K562 (cell line): ENCODE data around the gene ABHD16B. TPM values are rescaled to one million over a fixed set of nuclear protein-coding genes. Genes with fewer than 3 reads are reported as not detected.

ENCODE experiments used
- CTBP1 ChIP-seq: fragments of 450-650 bp; IDR thresholded peaks from 2 replicates; pipeline ENCODE4 v1.6.1; 2016; ENCODE audit warnings: borderline replicate concordance
- GABPB2 ChIP-seq: fragments of 250-450 bp; sonication (Bioruptor Pico); conservative IDR thresholded peaks from 2 replicates; pipeline ENCODE4 v1.5.1; 2021; ENCODE audit warnings: mild to moderate bottlenecking
- HDGF ChIP-seq: fragments of 450-650 bp; IDR thresholded peaks from 2 replicates; pipeline ENCODE4 v1.6.1; 2016
- ILF3 ChIP-seq: fragments of 450-650 bp; IDR thresholded peaks from 2 replicates; pipeline ENCODE4 v1.6.1; 2018; ENCODE audit warnings: antibody characterized with exemption, mild to moderate bottlenecking, moderate library complexity, borderline replicate concordance
- KDM4B ChIP-seq, 2 experiments: fragments of 450-650 bp in 1 of 2; sonication (generic) in 1 of 2; IDR thresholded peaks; 2 replicates each; pipeline ENCODE4 v1.6.1; 2016 to 2017; ENCODE audit warnings: borderline replicate concordance in 2 of 2, antibody characterized with exemption in 1 of 2, low read depth in 1 of 2, mild to moderate bottlenecking in 1 of 2
- OTX1 ChIP-seq: fragments of 450-650 bp; formaldehyde crosslinking; IDR thresholded peaks from 2 replicates; pipeline ENCODE4 v1.4.0; 2022; ENCODE audit warnings: mild to moderate bottlenecking
- PHF20 ChIP-seq: fragments of 450-650 bp; IDR thresholded peaks from 2 replicates; pipeline ENCODE4 v1.6.1; 2018; ENCODE audit not compliant: partially characterized antibody
- RB1 ChIP-seq: fragments of 450-650 bp; IDR thresholded peaks from 2 replicates; pipeline ENCODE4 v1.6.1; 2017; ENCODE audit warnings: low read depth, mild to moderate bottlenecking
- RBFOX2 ChIP-seq: fragments of 200-400 bp; formaldehyde crosslinking; IDR thresholded peaks from 2 replicates; pipeline ENCODE4 v1.6.1; 2017; ENCODE audit warnings: low read depth, mild to moderate bottlenecking, low read length, moderate library complexity
- SP1 ChIP-seq: sonication (generic); formaldehyde crosslinking; IDR thresholded peaks from 2 replicates; pipeline ENCODE4 v1.8.1; 2022; ENCODE audit warnings: mild to moderate bottlenecking, missing genetic modification reagents
- ZFX ChIP-seq: sonication (generic); formaldehyde crosslinking; IDR thresholded peaks from 2 replicates; pipeline ENCODE4 v1.8.0; 2022; ENCODE audit warnings: mild to moderate bottlenecking, missing genetic modification reagents, moderate library complexity
- polyA plus RNA-seq, 8 experiments: library from polyadenylated mRNA; depleted of rRNA in 4 of 8; stranded (reverse) in 5 of 8; unstranded in 3 of 8; fragments of >200 nt; fragmentation: Nextera tagmentation in 2 of 8; fragmentation: Illumina TruSeq in 1 of 8; extraction: Ambion mirVana in 2 of 8; extraction: Trizol in 1 of 8; gene quantifications; 2 replicates each; pipeline versions ENCODE4 v1.2.1 to v1.2.3, GENCODE V29; 2011 to 2014; ENCODE audit warnings: inconsistent platforms in 1 of 8, missing spikeins in 1 of 8
- total RNA-seq, 7 experiments: library from RNA; depleted of rRNA in 6 of 7; stranded (reverse); fragments of >200 nt in 6 of 7; fragmentation: Illumina TruSeq in 2 of 7; extraction: Trizol in 2 of 7; gene quantifications; 2 replicates each; pipeline versions ENCODE4 v1.2.1 to v1.2.3, GENCODE V29; 2011 to 2021; ENCODE audit warnings: low replicate concordance in 1 of 7
- TF ChIP-seq, protein P1 (sequence below), 2 experiments: fragments of 450-650 bp; IDR thresholded peaks; 2 replicates each; pipeline ENCODE4 v1.6.1; 2016
- TF ChIP-seq, protein P2 (sequence below), 2 experiments: fragments of 450-650 bp; conservative IDR thresholded peaks; 2 replicates each; pipeline ENCODE4 v1.6.1; 2017; ENCODE audit warnings: mild to moderate bottlenecking in 2 of 2, moderate library complexity in 2 of 2
- TF ChIP-seq, protein P3 (sequence below): sonication (generic); formaldehyde crosslinking; IDR thresholded peaks from 2 replicates; pipeline ENCODE4 v1.9.0; 2022; ENCODE audit warnings: mild to moderate bottlenecking, missing genetic modification reagents
- TF ChIP-seq, protein P4 (sequence below): fragments of 200-800 bp; sonication (Bioruptor generic); IDR thresholded peaks from 2 replicates; pipeline ENCODE4 v1.6.1; 2017; ENCODE audit warnings: missing genetic modification characterization, missing compliant biosample characterization
- TF ChIP-seq, protein P5 (sequence below): sonication (generic); formaldehyde crosslinking; IDR thresholded peaks from 2 replicates; pipeline ENCODE4 v1.8.0; 2022; ENCODE audit warnings: missing genetic modification reagents, mild to moderate bottlenecking, moderate library complexity, borderline replicate concordance
- TF ChIP-seq, protein P6 (sequence below): sonication (generic); IDR thresholded peaks from 2 replicates; pipeline ENCODE4 v1.6.1; 2016
- TF ChIP-seq, protein P7 (sequence below): fragments of 450-650 bp; formaldehyde crosslinking; IDR thresholded peaks from 2 replicates; pipeline ENCODE4 v1.4.0; 2020; ENCODE audit warnings: mild to moderate bottlenecking, moderate library complexity
- TF ChIP-seq, protein P8 (sequence below): fragments of 250-450 bp; sonication (Bioruptor Pico); IDR thresholded peaks from 2 replicates; pipeline ENCODE4 v1.5.0; 2020; ENCODE audit warnings: mild to moderate bottlenecking

Gene ABHD16B
- total and polyA plus RNA-seq, 9 of the 15 experiments (the other 6 are each of a cell fraction or from before 2014, with no cell fraction given), result not detected

DNA sequence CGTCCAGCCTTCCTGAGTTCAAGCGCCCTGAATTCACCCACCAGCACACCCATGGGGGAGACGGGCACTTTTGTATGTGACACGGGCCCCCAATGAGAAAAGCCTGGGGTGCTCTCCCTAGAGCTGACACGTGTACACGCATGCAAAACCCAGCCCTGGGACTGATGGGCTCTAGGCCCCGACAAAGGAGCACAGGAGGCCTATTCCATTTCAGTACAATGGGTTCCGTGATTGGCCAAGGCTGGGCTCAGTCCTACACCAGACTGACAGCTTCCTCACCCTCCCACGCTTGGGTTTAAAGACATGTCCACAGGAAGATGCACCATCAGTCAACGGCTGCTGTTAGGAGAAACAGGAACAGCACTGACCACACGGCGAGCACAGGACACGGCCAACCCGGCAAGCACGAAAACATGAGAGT is 39.0 kb upstream of the ABHD16B start (continued):
- TF ChIP-seq ZFX (CRISPR knock-in tag) (peak; percentile 21; the same call in 1 of the 2 replicates), GABPB2 (no peak), OTX1 (CRISPR knock-in tag) (no peak), ILF3 (no peak), CTBP1 (peak; percentile 88; the same call in 1 of the 2 replicates), RB1 (no peak), HDGF (no peak), RBFOX2 (peak; percentile 47), KDM4B (IDR thresholded peaks at IDR 0.05; ENCODE audit: borderline replicate concordance in 2 of 2, low read depth in 1 of 2) (no peak), SP1 (CRISPR knock-in tag) (no peak), PHF20 (no peak)
- TF ChIP-seq, protein P1, sequence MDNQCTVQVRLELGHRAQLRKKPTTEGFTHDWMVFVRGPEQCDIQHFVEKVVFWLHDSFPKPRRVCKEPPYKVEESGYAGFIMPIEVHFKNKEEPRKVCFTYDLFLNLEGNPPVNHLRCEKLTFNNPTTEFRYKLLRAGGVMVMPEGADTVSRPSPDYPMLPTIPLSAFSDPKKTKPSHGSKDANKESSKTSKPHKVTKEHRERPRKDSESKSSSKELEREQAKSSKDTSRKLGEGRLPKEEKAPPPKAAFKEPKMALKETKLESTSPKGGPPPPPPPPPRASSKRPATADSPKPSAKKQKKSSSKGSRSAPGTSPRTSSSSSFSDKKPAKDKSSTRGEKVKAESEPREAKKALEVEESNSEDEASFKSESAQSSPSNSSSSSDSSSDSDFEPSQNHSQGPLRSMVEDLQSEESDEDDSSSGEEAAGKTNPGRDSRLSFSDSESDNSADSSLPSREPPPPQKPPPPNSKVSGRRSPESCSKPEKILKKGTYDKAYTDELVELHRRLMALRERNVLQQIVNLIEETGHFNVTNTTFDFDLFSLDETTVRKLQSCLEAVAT (IDR thresholded peaks at IDR 0.05), result no peak
- TF ChIP-seq, protein P2, sequence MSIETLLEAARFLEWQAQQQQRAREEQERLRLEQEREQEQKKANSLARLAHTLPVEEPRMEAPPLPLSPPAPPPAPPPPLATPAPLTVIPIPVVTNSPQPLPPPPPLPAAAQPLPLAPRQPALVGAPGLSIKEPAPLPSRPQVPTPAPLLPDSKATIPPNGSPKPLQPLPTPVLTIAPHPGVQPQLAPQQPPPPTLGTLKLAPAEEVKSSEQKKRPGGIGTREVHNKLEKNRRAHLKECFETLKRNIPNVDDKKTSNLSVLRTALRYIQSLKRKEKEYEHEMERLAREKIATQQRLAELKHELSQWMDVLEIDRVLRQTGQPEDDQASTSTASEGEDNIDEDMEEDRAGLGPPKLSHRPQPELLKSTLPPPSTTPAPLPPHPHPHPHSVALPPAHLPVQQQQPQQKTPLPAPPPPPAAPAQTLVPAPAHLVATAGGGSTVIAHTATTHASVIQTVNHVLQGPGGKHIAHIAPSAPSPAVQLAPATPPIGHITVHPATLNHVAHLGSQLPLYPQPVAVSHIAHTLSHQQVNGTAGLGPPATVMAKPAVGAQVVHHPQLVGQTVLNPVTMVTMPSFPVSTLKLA (conservative IDR thresholded peaks at IDR 0.05), result peak in 1 of 2 experiments; percentile 36; a peak in 1 of 4 replicates
- TF ChIP-seq, protein P3, sequence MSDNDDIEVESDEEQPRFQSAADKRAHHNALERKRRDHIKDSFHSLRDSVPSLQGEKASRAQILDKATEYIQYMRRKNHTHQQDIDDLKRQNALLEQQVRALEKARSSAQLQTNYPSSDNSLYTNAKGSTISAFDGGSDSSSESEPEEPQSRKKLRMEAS, result peak; percentile 61; the same call in 1 of the 2 replicates
- TF ChIP-seq, protein P4, sequence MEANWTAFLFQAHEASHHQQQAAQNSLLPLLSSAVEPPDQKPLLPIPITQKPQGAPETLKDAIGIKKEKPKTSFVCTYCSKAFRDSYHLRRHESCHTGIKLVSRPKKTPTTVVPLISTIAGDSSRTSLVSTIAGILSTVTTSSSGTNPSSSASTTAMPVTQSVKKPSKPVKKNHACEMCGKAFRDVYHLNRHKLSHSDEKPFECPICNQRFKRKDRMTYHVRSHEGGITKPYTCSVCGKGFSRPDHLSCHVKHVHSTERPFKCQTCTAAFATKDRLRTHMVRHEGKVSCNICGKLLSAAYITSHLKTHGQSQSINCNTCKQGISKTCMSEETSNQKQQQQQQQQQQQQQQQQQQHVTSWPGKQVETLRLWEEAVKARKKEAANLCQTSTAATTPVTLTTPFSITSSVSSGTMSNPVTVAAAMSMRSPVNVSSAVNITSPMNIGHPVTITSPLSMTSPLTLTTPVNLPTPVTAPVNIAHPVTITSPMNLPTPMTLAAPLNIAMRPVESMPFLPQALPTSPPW (CRISPR knock-in tag), result 0 out of 2 replicates have a peak, but pooled peaks have one; percentile 21
- TF ChIP-seq, protein P5, sequence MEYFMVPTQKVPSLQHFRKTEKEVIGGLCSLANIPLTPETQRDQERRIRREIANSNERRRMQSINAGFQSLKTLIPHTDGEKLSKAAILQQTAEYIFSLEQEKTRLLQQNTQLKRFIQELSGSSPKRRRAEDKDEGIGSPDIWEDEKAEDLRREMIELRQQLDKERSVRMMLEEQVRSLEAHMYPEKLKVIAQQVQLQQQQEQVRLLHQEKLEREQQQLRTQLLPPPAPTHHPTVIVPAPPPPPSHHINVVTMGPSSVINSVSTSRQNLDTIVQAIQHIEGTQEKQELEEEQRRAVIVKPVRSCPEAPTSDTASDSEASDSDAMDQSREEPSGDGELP (CRISPR knock-in tag), result peak; percentile 22; the same call in 1 of the 2 replicates
- TF ChIP-seq, protein P6, sequence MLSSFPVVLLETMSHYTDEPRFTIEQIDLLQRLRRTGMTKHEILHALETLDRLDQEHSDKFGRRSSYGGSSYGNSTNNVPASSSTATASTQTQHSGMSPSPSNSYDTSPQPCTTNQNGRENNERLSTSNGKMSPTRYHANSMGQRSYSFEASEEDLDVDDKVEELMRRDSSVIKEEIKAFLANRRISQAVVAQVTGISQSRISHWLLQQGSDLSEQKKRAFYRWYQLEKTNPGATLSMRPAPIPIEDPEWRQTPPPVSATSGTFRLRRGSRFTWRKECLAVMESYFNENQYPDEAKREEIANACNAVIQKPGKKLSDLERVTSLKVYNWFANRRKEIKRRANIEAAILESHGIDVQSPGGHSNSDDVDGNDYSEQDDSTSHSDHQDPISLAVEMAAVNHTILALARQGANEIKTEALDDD, result 0 out of 2 replicates have a peak, but pooled peaks have one; percentile 18
- TF ChIP-seq, protein P7, sequence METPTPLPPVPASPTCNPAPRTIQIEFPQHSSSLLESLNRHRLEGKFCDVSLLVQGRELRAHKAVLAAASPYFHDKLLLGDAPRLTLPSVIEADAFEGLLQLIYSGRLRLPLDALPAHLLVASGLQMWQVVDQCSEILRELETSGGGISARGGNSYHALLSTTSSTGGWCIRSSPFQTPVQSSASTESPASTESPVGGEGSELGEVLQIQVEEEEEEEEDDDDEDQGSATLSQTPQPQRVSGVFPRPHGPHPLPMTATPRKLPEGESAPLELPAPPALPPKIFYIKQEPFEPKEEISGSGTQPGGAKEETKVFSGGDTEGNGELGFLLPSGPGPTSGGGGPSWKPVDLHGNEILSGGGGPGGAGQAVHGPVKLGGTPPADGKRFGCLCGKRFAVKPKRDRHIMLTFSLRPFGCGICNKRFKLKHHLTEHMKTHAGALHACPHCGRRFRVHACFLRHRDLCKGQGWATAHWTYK (CRISPR knock-in tag), result no peak
- TF ChIP-seq, protein P8, sequence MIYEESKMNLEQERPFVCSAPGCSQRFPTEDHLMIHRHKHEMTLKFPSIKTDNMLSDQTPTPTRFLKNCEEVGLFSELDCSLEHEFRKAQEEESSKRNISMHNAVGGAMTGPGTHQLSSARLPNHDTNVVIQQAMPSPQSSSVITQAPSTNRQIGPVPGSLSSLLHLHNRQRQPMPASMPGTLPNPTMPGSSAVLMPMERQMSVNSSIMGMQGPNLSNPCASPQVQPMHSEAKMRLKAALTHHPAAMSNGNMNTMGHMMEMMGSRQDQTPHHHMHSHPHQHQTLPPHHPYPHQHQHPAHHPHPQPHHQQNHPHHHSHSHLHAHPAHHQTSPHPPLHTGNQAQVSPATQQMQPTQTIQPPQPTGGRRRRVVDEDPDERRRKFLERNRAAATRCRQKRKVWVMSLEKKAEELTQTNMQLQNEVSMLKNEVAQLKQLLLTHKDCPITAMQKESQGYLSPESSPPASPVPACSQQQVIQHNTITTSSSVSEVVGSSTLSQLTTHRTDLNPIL (CRISPR knock-in tag), result no peak
